Activated CD8-positive, alpha-beta T cell treated with anti-CD3 and anti-CD28 coated beads for 36 hours (primary cell): ENCODE data around the gene GPR62. TPM values are rescaled to one million over a fixed set of nuclear protein-coding genes. Genes with fewer than 3 reads are reported as not detected.

Source experiments
- ATAC-seq: fragments of 200-7000 bp; cut with Tn5 transposase; one replicate; pipeline ENCODE4 v1.10.0; 2021; ENCODE audit warnings: mild to moderate bottlenecking, moderate library complexity
- CTCF ChIA-PET: fragments of 350-600 bp; sonication (Branson Sonifier 250); formaldehyde crosslinking; loops from one replicate; lab custom pipeline; 2021; ENCODE audit warnings: antibody characterized with exemption; lab: Charles Lee
- POLR2A ChIA-PET: fragments of 350-600 bp; sonication (Branson Sonifier 250); formaldehyde crosslinking; loops from one replicate; lab custom pipeline; 2021; ENCODE audit warnings: antibody characterized with exemption; lab: Charles Lee
- DNase-seq: peaks from one replicate; pipeline ENCODE4 v3.0.0-alpha.2; 2020
- H3K27ac Mint-ChIP-seq: one replicate; pipeline ENCODE4 v1.8.0; 2021; ENCODE audit warnings: mild to moderate bottlenecking, mixed read lengths
- H3K27me3 Mint-ChIP-seq: one replicate; pipeline ENCODE4 v1.8.0; 2021; ENCODE audit warnings: mixed read lengths
- H3K36me3 Mint-ChIP-seq: one replicate; pipeline ENCODE4 v1.8.0; 2021; ENCODE audit warnings: low read depth, mixed read lengths
- H3K4me1 Mint-ChIP-seq: one replicate; pipeline ENCODE4 v1.8.0; 2021; ENCODE audit warnings: low read depth, mixed read lengths
- H3K4me3 Mint-ChIP-seq: one replicate; pipeline ENCODE4 v1.8.0; 2021; ENCODE audit warnings: mild to moderate bottlenecking, moderate library complexity, mixed read lengths
- H3K9me3 Mint-ChIP-seq: one replicate; pipeline ENCODE4 v1.8.0; 2021; ENCODE audit warnings: mixed read lengths
- CTCF ChIP-seq: fragments of 200-600 bp; IDR thresholded peaks from one replicate; pipeline ENCODE4 v1.8.0; 2022; ENCODE audit warnings: antibody characterized with exemption, mild to moderate bottlenecking
- intact Hi-C: fragments of 100-400 bp; cut with micrococcal nuclease; formaldehyde crosslinking; loops from one replicate; pipeline ENCODE4 v1.10.0; 2022
- total RNA-seq, 2 experiments: library from RNA; stranded (reverse); gene quantifications; one replicate each; pipeline ENCODE4 v1.2.3, GENCODE V29; 2021

GPR62 gene
- total RNA-seq, 2 experiments from 2014 or later: not detected

DNA sequence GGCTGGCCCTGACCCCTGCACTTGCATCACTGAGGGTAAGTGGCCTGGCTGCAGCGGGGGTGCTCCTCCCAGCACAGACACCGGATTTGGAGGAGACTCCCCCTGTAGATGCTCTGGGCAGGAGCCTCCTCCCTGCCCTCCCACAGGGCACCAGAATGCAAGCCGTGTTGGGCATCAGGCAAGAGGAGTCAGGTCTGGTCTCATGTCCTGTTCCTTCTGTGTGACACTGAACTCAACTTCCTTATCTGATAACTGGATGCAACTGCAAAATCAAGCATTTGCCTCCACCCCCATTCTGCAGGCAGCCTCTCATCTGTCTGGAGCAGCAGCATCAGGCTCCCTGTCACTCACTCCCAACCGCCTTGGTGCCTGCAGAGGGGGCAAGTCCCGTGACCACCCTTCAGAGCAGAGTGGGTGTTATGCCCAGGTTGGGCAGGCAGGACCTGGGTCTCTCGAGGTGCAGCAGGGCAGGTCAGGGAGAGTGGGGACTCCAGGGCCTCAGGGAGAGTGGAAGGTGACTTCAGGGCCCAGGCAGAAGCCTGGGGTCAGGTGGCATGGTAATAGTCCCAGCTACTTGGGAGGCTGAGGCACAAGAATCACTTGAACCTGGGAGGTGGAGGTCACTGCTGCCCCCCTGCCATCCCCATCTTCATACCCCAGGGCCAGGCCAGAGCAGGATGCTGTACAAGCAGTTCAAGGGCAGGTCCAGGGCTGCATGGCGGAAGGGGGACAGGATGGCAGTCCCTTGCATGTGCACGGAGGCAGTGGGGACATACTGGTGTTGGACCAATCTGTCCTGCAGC is 51.0 kb downstream of the GPR62 start:
- Mint-ChIP-seq H3K27ac (no peak overlapping the region), H3K9me3 (no peaks in the 10 kb centered on the region), H3K27me3 (no peaks in the 10 kb centered on the region), H3K4me3 (no peak overlapping the region), H3K36me3 (no peaks in the 10 kb centered on the region), H3K4me1 (peaks cover 10% of the 10 kb centered on the region)
- ChIA-PET POLR2A (interaction anchor here (1.2 kb wide), 1 partner anchor 10 kb away, joined by 3 read pairs; the partner anchor contains the start of gene RPL29), CTCF (interaction anchor here (0.9 to 6.2 kb wide), 4 partner anchors 112 to 140 kb away, joined by 3 to 83 read pairs (median 3); no protein-coding TSS in a partner anchor)
- ATAC-seq (no peak), DNase-seq (no peak)
- intact Hi-C loops: no loop called here
- no peak for TF ChIP-seq CTCF

GRCh38 chr3:52006820-52007133 is 51.6 kb downstream of the GPR62 start:
- Mint-ChIP-seq H3K4me3 (no peak overlapping the region), H3K36me3 (no peaks in the 10 kb centered on the region), H3K9me3 (no peaks in the 10 kb centered on the region), H3K27me3 (no peaks in the 10 kb centered on the region), H3K27ac (no peak overlapping the region), H3K4me1 (peaks cover 8% of the 10 kb centered on the region)
- ChIA-PET CTCF (interaction anchor here (1.0 kb wide), 1 partner anchor 138 kb away, joined by 3 read pairs; no protein-coding TSS in a partner anchor), POLR2A (no interaction called here)
- ATAC-seq (no peak), DNase-seq (no peak)
- intact Hi-C loops: no loop called here
- TF ChIP-seq CTCF: no peak

Other genes with a start within 250 kb of the GPR62 start
- under 1 TPM; 0.20 to 0.22 TPM for gene GRM2, start 248.3 kb upstream of the GPR62 start, total RNA-seq
- not detected for gene IQCF6, start 176.1 kb upstream of the GPR62 start, total RNA-seq
- gene IQCF2, start 93.8 kb upstream of the GPR62 start, total RNA-seq: not detected
- gene IQCF5, start 79.8 kb upstream of the GPR62 start, total RNA-seq: not detected
- not detected for gene IQCF1, start 52.0 kb upstream of the GPR62 start, total RNA-seq
- 10 to 100 TPM; 40.0 to 40.7 TPM for gene RRP9, start 13.5 kb upstream of the GPR62 start, total RNA-seq
- 10 to 100 TPM; 11.5 to 12.7 TPM for gene PARP3, start 13.0 kb upstream of the GPR62 start, total RNA-seq
- gene PCBP4, start 12.1 kb downstream of the GPR62 start, total RNA-seq: 1 to 10 TPM; 8.4 to 9.6 TPM
- gene ABHD14B, start 18.7 kb downstream of the GPR62 start, total RNA-seq: 10 to 100 TPM; 70.7 to 73.6 TPM
- 1 to 10 TPM; 8.9 to 9.5 TPM for gene ABHD14A, start 19.7 kb downstream of the GPR62 start, total RNA-seq
- 10 to 100 TPM; 61.8 to 64.5 TPM for gene ACY1, start 28.2 kb downstream of the GPR62 start, total RNA-seq
- 1,000 to 10,000 TPM; 2,039 to 2,045 TPM for gene RPL29, start 40.5 kb downstream of the GPR62 start, total RNA-seq
- gene DUSP7, start 101.2 kb downstream of the GPR62 start, total RNA-seq: 10 to 100 TPM; 19.6 to 21.6 TPM
- gene POC1A, start 199.0 kb downstream of the GPR62 start, total RNA-seq: 10 to 100 TPM; 21.2 to 23.5 TPM
- 10 to 100 TPM; 54.3 to 54.6 TPM for gene ALAS1, start 242.8 kb downstream of the GPR62 start, total RNA-seq